Rectal smooth muscle tissue (tissue), 1 donor: ENCODE data around the gene PARD3B.

Experiments
- H3K27ac ChIP-seq: one replicate; pipeline ENCODE4 v1.7.0; 2013; ENCODE audit warnings: low read depth, low read length, inconsistent platforms
- H3K27me3 ChIP-seq: one replicate; pipeline ENCODE4 v1.7.0; 2013; ENCODE audit warnings: low read length; ENCODE audit not compliant: control insufficient read depth, insufficient read depth
- H3K36me3 ChIP-seq: one replicate; pipeline ENCODE4 v1.7.0; 2013; ENCODE audit warnings: low read length; ENCODE audit not compliant: control insufficient read depth, insufficient read depth
- H3K4me1 ChIP-seq: one replicate; pipeline ENCODE4 v1.7.0; 2013; ENCODE audit warnings: low read length; ENCODE audit not compliant: control insufficient read depth, insufficient read depth
- H3K4me3 ChIP-seq: one replicate; pipeline ENCODE4 v1.7.0; 2013; ENCODE audit warnings: low read length
- H3K9ac ChIP-seq: one replicate; pipeline ENCODE4 v1.7.0; 2013; ENCODE audit warnings: low read length

Gene PARD3B

GRCh38 chr2:205585449-205586383, 1040.4 kb downstream of the PARD3B start:
- Histone ChIP-seq H3K27ac (no peak overlapping the region), H3K27me3 (no peaks in the 10 kb centered on the region), H3K9ac (no peak overlapping the region), H3K4me1 (no peaks in the 10 kb centered on the region), H3K36me3 (no peaks in the 10 kb centered on the region), H3K4me3 (no peak overlapping the region)

- Histone ChIP-seq H3K27me3 (no peaks in the 10 kb centered on the region), H3K4me3 (no peak overlapping the region), H3K4me1 (no peaks in the 10 kb centered on the region), H3K36me3 (no peaks in the 10 kb centered on the region), H3K27ac (no peak overlapping the region), H3K9ac (no peak overlapping the region)
Measured at GRCh38 chr2:205586626-205587025, 1041.4 kb downstream of the PARD3B start.

- Histone ChIP-seq H3K36me3 (no peaks in the 10 kb centered on the region), H3K9ac (no peak overlapping the region), H3K27ac (no peak overlapping the region)
Measured at GRCh38 chr2:205589479-205589878, 1044.2 kb downstream of the PARD3B start.

GRCh38 chr2:205590759-205591158, 1045.5 kb downstream of the PARD3B start:
- Histone ChIP-seq H3K27ac (no peak overlapping the region), H3K27me3 (no peaks in the 10 kb centered on the region), H3K4me1 (no peaks in the 10 kb centered on the region), H3K9ac (no peak overlapping the region), H3K36me3 (no peaks in the 10 kb centered on the region), H3K4me3 (no peak overlapping the region)

More at GRCh38 chr2:205589479-205589878, 1044.2 kb downstream of the PARD3B start:
- H3K27me3 ChIP-seq = no peaks in the 10 kb centered on the region
- H3K4me3 ChIP-seq = no peak overlapping the region
- no peaks in the 10 kb centered on the region for H3K4me1 ChIP-seq

GRCh38 chr2:205593891-205594290, 1048.6 kb downstream of the PARD3B start:
- Histone ChIP-seq H3K27me3 (no peaks in the 10 kb centered on the region), H3K4me1 (no peaks in the 10 kb centered on the region), H3K4me3 (no peak overlapping the region), H3K27ac (no peak overlapping the region), H3K9ac (no peak overlapping the region), H3K36me3 (no peaks in the 10 kb centered on the region)

GRCh38 chr2:205596581-205596980, 1051.3 kb downstream of the PARD3B start:
- no peak overlapping the region for H3K4me3 ChIP-seq
- no peaks in the 10 kb centered on the region for H3K36me3 ChIP-seq
- H3K27ac ChIP-seq = no peak overlapping the region
- H3K9ac ChIP-seq = no peak overlapping the region
- no peaks in the 10 kb centered on the region for H3K4me1 ChIP-seq
- no peaks in the 10 kb centered on the region for H3K27me3 ChIP-seq

GRCh38 chr2:205605638-205606304, 1060.5 kb downstream of the PARD3B start:
- Histone ChIP-seq H3K27ac (no peak overlapping the region), H3K9ac (no peak overlapping the region), H3K4me1 (peaks cover 6% of the 10 kb centered on the region), H3K4me3 (no peak overlapping the region), H3K27me3 (no peaks in the 10 kb centered on the region), H3K36me3 (no peaks in the 10 kb centered on the region)

- no peaks in the 10 kb centered on the region for H3K36me3 ChIP-seq
- no peak overlapping the region for H3K27ac ChIP-seq
- no peak overlapping the region for H3K4me3 ChIP-seq
- no peak overlapping the region for H3K9ac ChIP-seq
- no peaks in the 10 kb centered on the region for H3K27me3 ChIP-seq
- H3K4me1 ChIP-seq = peaks cover 6% of the 10 kb centered on the region
Measured at GRCh38 chr2:205607146-205607545, 1061.9 kb downstream of the PARD3B start.

- peaks cover 8% of the 10 kb centered on the region for H3K4me1 ChIP-seq
- no peaks in the 10 kb centered on the region for H3K36me3 ChIP-seq
- H3K27me3 ChIP-seq = no peaks in the 10 kb centered on the region
- H3K4me3 ChIP-seq = no peak overlapping the region
- H3K27ac ChIP-seq = no peak overlapping the region
- H3K9ac ChIP-seq = no peak overlapping the region
Measured at GRCh38 chr2:205609113-205609512, 1063.8 kb downstream of the PARD3B start.

GRCh38 chr2:205610437-205610836, 1065.2 kb downstream of the PARD3B start:
- H3K27me3 ChIP-seq = no peaks in the 10 kb centered on the region
- H3K4me1 ChIP-seq = peaks cover 8% of the 10 kb centered on the region
- no peak overlapping the region for H3K4me3 ChIP-seq

GRCh38 chr2:205612636-205613035, 1067.4 kb downstream of the PARD3B start:
- Histone ChIP-seq H3K27ac (peak overlapping the region; percentile 59), H3K27me3 (no peaks in the 10 kb centered on the region), H3K4me3 (no peak overlapping the region), H3K9ac (no peak overlapping the region), H3K4me1 (peaks cover 8% of the 10 kb centered on the region), H3K36me3 (no peaks in the 10 kb centered on the region)

More at GRCh38 chr2:205610437-205610836, 1065.2 kb downstream of the PARD3B start:
- no peak overlapping the region for H3K9ac ChIP-seq
- no peaks in the 10 kb centered on the region for H3K36me3 ChIP-seq
- no peak overlapping the region for H3K27ac ChIP-seq

- H3K27ac ChIP-seq = no peak overlapping the region
- H3K9ac ChIP-seq = no peak overlapping the region
- no peaks in the 10 kb centered on the region for H3K27me3 ChIP-seq
- no peaks in the 10 kb centered on the region for H3K36me3 ChIP-seq
- no peak overlapping the region for H3K4me3 ChIP-seq
- H3K4me1 ChIP-seq = peaks cover 2% of the 10 kb centered on the region
Measured at GRCh38 chr2:205613970-205614559, 1068.8 kb downstream of the PARD3B start.
